ENCODE measurements around the gene SIL1.

- no peak for TF ChIP-seq EZH2 (IDR thresholded peaks at IDR 0.05; ENCODE audit: borderline replicate concordance, low read depth, low read length, severe bottlenecking)
- TF ChIP-seq CTCF (IDR thresholded peaks at IDR 0.05; ENCODE audit: extremely low read depth in 1 of 2, insufficient read depth in 1 of 2, low read depth in 1 of 2, low read length in 2 of 2) = no peak
- no peak for TF ChIP-seq POLR2A (IDR thresholded peaks at IDR 0.05; ENCODE audit: low read depth, low read length)
- no peak for TF ChIP-seq POLR2AphosphoS5 (IDR thresholded peaks at IDR 0.05; ENCODE audit: insufficient read depth, low read depth, low read length)
- TF ChIP-seq MAX (IDR thresholded peaks at IDR 0.05; ENCODE audit: insufficient read depth, insufficient read length) = no peak
- no peak for TF ChIP-seq JUN (IDR thresholded peaks at IDR 0.05; ENCODE audit: borderline replicate concordance, insufficient read depth, insufficient read length, low read depth)
- TF ChIP-seq GATA2 (IDR thresholded peaks at IDR 0.05; ENCODE audit: insufficient read depth, insufficient read length, low read depth, low read length) = no peak
- no peak for TF ChIP-seq MYC (IDR thresholded peaks at IDR 0.05; ENCODE audit: low read depth, low read length)
- TF ChIP-seq FOS (IDR thresholded peaks at IDR 0.05; ENCODE audit: borderline replicate concordance, insufficient read depth, low read length) = no peak
These were observed 14.7 kb downstream of the SIL1 start for GRCh38 chr5:139183502-139183901.
